ENCODE results near the gene NPHP4. TPM values are rescaled to one million over a fixed set of nuclear protein-coding genes. Genes with fewer than 3 reads are reported as not detected.
A peak's percentile ranks its signal among the peaks of the same experiment; 100 is the strongest.

Gene NPHP4
- polyA plus RNA-seq (3.6 to 5.1 TPM (median 3.7 TPM) in 3 replicates), polyA minus RNA-seq (8.9 to 11.9 TPM (median 9.2 TPM) in 3 replicates)
- 2.3 TPM for polyA plus RNA-seq (2011; ENCODE audit: low read depth)
- polyA plus RNA-seq (2011; cell fraction: cytosol; rRNA removed): 2.5 and 4.5 TPM in 2 replicates
- 17.6 and 24.5 TPM in 2 replicates for polyA plus RNA-seq (2011; cell fraction: nucleus; rRNA removed)
- polyA plus RNA-seq (2012; ENCODE audit: low replicate concordance): 4.2 and 6.9 TPM in 2 replicates
- 7.3 TPM for polyA minus RNA-seq (2011; cell fraction: cytosol; rRNA and poly(A)+ RNA removed)
- 14.9 and 21.6 TPM in 2 replicates for polyA minus RNA-seq (2011; cell fraction: nucleus; rRNA and poly(A)+ RNA removed)

DNA sequence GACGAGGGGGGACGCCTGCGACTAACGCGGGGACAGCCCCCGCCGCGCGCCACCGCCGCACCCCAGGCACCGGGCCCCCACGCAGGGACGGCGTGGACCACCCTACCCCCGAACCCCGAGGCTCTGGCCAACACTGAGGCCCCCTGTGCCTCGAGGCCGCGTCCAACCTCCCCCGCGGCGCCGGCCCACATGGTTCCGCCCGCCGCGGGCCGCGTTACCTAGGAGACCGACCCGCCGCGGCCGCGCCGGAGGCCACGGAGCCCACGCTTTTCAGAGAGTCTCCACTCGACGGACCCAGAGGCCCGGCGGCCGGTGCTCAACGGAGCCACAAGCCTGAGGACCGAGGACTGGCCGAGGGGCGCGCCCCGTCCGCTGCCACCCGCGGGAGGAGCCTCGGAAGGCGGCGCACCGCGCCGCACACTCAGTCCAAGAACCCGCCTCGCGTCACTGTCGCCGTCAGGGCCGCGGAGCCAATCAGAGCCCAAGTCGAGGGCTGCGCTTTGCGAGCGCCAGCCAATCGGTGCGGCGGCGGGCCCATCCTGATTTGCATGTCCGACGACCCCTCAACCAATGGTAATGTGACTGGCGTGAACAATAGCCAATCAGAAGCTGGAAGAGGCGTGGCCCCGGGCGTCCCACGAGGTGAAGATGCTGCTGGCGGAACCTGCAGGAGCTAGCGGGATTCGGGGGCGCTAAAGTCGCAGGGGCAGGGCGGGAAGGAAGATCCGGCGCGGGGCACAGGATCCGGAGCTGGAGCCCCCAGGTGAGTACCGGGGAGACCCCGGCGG, at the start of gene NPHP4:
Gene NPHP4, minus strand, starts transcription at position 400 of the 788 bp plus-strand sequence. CDS start 6,136 bp downstream, outside the sequence.
- H3K4me2 ChIP-seq (ENCODE audit: control insufficient read depth, extremely low read depth, insufficient read depth, low read depth, low read length): peak within 1 kb of the TSS; percentile 87
- H3K9ac ChIP-seq (ENCODE audit: control insufficient read depth, extremely low read depth, insufficient read depth, low read length): peak within 1 kb of the TSS; percentile 82
- peak within 1 kb of the TSS; percentile 78 to 87 (median 79) for H3K4me3 ChIP-seq (ENCODE audit: control insufficient read depth in 2 of 3, extremely low read depth in 1 of 3, insufficient read depth in 2 of 3, low read depth in 1 of 3, low read length in 3 of 3)
- peak; percentile 95 for DNase-seq (ENCODE audit: low read depth, low spot score)
- peak within 1 kb of the TSS; percentile 85 for H3K27ac ChIP-seq (ENCODE audit: control insufficient read depth, insufficient read depth, low read length)
- peak within 1 kb of the TSS; percentile 87 for H2AFZ ChIP-seq (ENCODE audit: control insufficient read depth, low read length)
- H3K9me1 ChIP-seq (ENCODE audit: control insufficient read depth, extremely low read depth, insufficient read depth, low read length): no peaks in the 10 kb centered on the region
- TF ChIP-seq, protein P1, sequence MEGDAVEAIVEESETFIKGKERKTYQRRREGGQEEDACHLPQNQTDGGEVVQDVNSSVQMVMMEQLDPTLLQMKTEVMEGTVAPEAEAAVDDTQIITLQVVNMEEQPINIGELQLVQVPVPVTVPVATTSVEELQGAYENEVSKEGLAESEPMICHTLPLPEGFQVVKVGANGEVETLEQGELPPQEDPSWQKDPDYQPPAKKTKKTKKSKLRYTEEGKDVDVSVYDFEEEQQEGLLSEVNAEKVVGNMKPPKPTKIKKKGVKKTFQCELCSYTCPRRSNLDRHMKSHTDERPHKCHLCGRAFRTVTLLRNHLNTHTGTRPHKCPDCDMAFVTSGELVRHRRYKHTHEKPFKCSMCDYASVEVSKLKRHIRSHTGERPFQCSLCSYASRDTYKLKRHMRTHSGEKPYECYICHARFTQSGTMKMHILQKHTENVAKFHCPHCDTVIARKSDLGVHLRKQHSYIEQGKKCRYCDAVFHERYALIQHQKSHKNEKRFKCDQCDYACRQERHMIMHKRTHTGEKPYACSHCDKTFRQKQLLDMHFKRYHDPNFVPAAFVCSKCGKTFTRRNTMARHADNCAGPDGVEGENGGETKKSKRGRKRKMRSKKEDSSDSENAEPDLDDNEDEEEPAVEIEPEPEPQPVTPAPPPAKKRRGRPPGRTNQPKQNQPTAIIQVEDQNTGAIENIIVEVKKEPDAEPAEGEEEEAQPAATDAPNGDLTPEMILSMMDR (optimal IDR thresholded peaks at IDR 0.05 in 1 of 3, IDR thresholded peaks at IDR 0.05 in 1 of 3, conservative IDR thresholded peaks at IDR 0.05 in 1 of 3; ENCODE audit: extremely low read depth in 1 of 3, insufficient read depth in 2 of 3, low read length in 3 of 3): peak in 1 of 3 experiments; percentile 17
- TF ChIP-seq EZH2 (IDR thresholded peaks at IDR 0.05; ENCODE audit: low read length): no peak
- FAIRE-seq: peak; percentile 87
- H3K36me3 ChIP-seq (ENCODE audit: control insufficient read depth in 2 of 2, extremely low read depth in 1 of 2, insufficient read depth in 2 of 2, low read length in 2 of 2): no peaks in the 10 kb centered on the region
- H4K20me1 ChIP-seq (ENCODE audit: control insufficient read depth, extremely low read depth, insufficient read depth, low read length): no peaks in the 10 kb centered on the region
- H3K27me3 ChIP-seq (ENCODE audit: control insufficient read depth, extremely low read depth, insufficient read depth, low read length): no peaks in the 10 kb centered on the region
- peaks cover 14% of the 10 kb centered on the region for H3K4me1 ChIP-seq (ENCODE audit: control insufficient read depth, extremely low read depth, insufficient read depth, low read length)
- dilution Hi-C loops (cut with MboI; ENCODE audit: extremely low pct_ligation_motif_present, low sequenced_read_pairs): no loop called here
- peaks cover 7% of the 10 kb centered on the region for H3K79me2 ChIP-seq (ENCODE audit: control insufficient read depth, insufficient read depth, low read length)
- H3K9me3 ChIP-seq (ENCODE audit: control insufficient read depth, low read depth, low read length): no peaks in the 10 kb centered on the region

DNA sequence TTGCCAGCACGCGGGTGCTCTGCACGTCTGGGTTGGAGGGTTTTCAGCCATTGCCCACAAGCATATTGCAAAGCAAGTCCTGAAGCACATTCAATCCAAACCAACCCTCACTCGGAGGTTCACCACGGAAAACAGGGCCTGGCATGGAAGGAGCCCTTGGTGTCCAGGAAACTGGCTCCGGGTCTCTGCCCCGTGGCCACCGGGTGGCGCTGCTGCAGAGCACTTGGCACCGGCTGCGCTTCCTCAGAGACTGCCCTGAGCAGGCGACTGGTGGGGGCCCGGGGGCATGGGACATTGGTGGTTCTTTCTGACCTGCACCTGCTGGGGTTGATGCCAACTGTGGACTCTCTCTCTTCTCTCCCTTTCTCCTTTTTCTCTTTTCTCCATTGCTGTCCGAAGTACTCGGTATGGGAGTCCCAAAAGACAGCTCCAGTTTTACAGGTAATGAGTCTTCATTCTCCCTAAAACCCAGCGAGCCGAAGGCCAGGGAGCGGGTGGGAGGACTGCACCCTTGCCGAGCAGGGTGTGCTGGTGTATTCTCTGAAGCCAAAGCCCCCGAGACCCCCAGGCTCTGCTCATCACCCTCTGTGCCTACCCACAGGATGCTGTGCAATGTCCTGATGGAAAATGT, 49.3 kb upstream of the NPHP4 start:
- H3K4me3 ChIP-seq (ENCODE audit: control insufficient read depth in 2 of 3, extremely low read depth in 1 of 3, insufficient read depth in 2 of 3, low read depth in 1 of 3, low read length in 3 of 3): no peak overlapping the region
- peaks cover 9% of the 10 kb centered on the region for H4K20me1 ChIP-seq (ENCODE audit: control insufficient read depth, extremely low read depth, insufficient read depth, low read length)
- H3K36me3 ChIP-seq (ENCODE audit: control insufficient read depth in 2 of 2, extremely low read depth in 1 of 2, insufficient read depth in 2 of 2, low read length in 2 of 2): no peaks in the 10 kb centered on the region
- peaks cover 12% of the 10 kb centered on the region for H3K27me3 ChIP-seq (ENCODE audit: control insufficient read depth, extremely low read depth, insufficient read depth, low read length)
- no peak overlapping the region for H3K9ac ChIP-seq (ENCODE audit: control insufficient read depth, extremely low read depth, insufficient read depth, low read length)
- no peak overlapping the region for H3K27ac ChIP-seq (ENCODE audit: control insufficient read depth, insufficient read depth, low read length)
- no peaks in the 10 kb centered on the region for H3K79me2 ChIP-seq (ENCODE audit: control insufficient read depth, insufficient read depth, low read length)
- H3K4me2 ChIP-seq (ENCODE audit: control insufficient read depth, extremely low read depth, insufficient read depth, low read depth, low read length): no peak overlapping the region
- H3K9me1 ChIP-seq (ENCODE audit: control insufficient read depth, extremely low read depth, insufficient read depth, low read length): no peaks in the 10 kb centered on the region
- H2AFZ ChIP-seq (ENCODE audit: control insufficient read depth, low read length): no peak overlapping the region
- no peak for TF ChIP-seq EZH2 (IDR thresholded peaks at IDR 0.05; ENCODE audit: low read length)
- TF ChIP-seq, protein P1 (optimal IDR thresholded peaks at IDR 0.05 in 1 of 3, IDR thresholded peaks at IDR 0.05 in 1 of 3, conservative IDR thresholded peaks at IDR 0.05 in 1 of 3; ENCODE audit: extremely low read depth in 1 of 3, insufficient read depth in 2 of 3, low read length in 3 of 3): peak; percentile 66 to 84 (median 71)
- DNase-seq (ENCODE audit: low read depth, low spot score) (no peak), FAIRE-seq (no peak)
- H3K4me1 ChIP-seq (ENCODE audit: control insufficient read depth, extremely low read depth, insufficient read depth, low read length): no peaks in the 10 kb centered on the region
- no peaks in the 10 kb centered on the region for H3K9me3 ChIP-seq (ENCODE audit: control insufficient read depth, low read depth, low read length)
- dilution Hi-C loops (cut with MboI; ENCODE audit: extremely low pct_ligation_motif_present, low sequenced_read_pairs): no loop called here
